HG02973 (cell line): ENCODE data around the gene PIR.
A peak's percentile ranks its signal among the peaks of the same experiment; 100 is the strongest.

Experiments used
- ATAC-seq: cut with Tn5 transposase; IDR thresholded peaks from one replicate; pipeline ENCODE4 v1.9.1; 2021; ENCODE audit warnings: moderate library complexity; ENCODE audit not compliant: unreplicated experiment

Gene PIR

DNA sequence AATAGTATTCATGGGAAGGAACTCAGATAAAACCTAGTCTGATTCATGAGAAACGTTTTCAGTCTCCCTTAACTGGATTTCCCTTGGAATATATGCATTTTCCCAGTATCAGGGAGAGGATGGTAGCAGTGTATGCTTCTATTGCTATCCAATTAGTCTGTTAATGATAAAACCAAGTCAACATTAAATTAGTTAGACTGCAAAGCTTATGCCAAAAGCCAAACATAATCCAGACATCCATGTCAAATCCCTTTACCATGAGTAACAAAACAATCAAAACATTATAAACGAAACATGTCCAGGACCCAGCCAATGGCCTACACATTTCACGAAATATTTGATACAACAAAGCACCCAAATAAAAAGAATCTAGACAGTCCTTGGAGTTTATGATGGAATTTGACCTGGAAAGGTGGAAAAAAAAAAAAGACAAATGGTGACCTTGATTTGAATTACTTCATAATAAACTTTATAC is 74.4 kb downstream of the PIR start:
- no peak for ATAC-seq

DNA sequence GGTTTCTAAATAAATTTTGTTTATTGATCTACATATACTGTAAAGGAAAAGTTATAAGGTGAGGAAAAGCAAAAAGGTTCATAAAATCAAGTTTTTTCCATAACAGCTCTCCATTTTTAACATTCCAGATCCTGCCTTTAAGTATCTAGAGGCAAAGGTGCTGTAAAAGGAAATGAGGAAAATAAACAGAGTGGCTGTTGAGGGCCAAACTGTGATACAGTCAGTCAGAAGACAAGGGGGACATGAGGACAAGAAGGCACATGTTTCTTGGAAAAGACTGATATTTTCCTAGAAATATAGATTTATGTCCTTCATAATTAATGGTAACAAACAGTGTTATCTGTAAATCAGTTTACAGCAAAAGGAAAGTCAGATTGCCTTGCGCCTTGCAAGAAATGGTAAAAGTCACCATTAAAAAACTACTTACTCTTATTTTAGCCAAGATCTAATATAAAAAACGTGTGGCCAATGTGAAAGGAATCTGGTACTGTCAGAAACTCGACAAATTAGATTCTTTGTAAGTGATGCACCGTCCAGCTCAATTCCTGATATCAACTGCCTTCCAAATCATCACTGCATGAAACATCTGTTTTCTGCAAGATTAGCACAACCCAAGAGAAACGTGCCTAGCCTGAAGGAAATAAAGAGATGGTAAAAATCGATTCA is 75.0 kb downstream of the PIR start:
- no peak for ATAC-seq

DNA sequence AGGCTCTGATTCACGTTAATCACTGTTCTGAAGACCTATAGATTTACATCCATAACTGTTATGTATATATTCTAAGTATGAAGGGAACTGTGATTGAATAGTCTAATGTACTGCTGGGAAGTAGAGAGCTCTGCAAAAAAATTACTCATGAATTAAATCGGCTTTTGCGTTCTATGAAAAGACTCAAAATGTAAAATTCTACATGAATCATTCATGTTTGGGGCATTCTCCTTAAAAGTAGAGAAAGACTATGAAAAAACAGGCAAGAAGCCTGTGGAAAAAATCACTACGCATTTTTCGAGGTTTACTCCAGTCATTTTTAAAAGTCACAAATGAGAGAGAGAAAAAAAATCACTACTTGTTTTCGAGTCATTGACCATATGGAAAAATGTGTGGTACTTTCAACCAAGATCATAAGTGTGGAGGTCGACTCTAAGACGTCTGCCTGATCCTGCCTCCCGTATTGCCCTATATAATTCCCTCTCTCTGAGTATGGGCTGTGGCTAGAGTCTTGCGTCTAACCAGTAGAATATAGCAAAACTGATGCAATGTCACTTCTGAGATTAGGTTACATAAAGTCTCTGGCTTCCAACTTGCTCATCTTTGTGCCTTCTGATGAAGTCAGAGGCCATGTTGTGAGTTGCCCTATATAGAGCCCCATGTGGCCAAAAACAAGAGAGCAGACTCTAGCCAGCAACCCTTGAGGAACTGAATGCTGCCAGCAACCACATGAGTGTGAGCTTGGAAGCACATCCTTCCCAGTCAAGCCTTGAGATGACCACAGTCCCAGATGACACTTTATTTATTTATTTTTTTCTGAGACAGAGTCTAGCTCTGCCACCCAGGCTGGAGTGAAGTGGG is 76.8 kb downstream of the PIR start:
- peak; percentile 48 for ATAC-seq

- ATAC-seq: no peak
These were observed 80.0 kb downstream of the PIR start for GRCh38 chrX:15413101-15413500.

DNA sequence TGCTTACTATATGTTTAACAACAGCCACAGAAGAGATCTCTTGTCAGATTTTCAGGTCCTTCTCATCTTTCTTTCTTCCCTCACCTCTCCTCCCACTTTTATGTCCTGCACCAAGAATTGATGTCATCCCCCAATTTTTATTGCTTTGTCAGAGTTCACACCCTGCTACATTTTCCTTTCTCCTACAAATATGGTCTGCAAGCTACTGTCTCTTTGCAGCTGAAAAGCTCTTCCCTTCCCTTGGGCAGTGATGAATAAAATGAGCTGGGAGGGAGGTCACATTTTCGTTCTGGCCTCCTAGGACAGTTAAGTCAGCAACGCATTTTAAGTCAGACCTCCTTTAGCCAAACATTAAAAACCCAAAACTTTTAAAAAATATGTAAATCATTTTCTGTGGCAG is 82.2 kb downstream of the PIR start:
- ATAC-seq: no peak

- ATAC-seq: no peak
These were observed 82.7 kb downstream of the PIR start for GRCh38 chrX:15410430-15410829.

DNA sequence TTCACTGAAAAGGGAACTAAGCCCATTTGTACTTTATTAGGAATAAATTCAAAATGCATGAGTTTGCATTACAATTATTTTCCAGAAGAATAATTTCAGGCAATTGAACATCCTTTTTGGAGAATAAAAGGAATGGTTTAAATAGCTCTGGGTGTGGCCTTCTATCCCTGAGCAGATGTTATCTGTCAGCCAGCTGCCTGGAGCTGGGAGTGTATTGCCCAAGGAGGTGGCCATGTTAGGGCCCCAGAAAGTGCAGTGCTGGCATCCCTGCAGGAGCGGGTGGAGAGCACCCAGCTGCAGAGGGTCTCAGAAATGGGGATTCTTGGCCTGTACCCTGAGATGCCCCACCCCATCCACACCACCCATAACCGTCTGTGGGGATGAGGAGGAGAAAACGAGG is 87.3 kb downstream of the PIR start:
- ATAC-seq: no peak

GRCh38 chrX:15404401-15405096 is 88.6 kb downstream of the PIR start:
- ATAC-seq: no peak

- ATAC-seq: no peak
These were observed 91.8 kb downstream of the PIR start for GRCh38 chrX:15401378-15401777.

DNA sequence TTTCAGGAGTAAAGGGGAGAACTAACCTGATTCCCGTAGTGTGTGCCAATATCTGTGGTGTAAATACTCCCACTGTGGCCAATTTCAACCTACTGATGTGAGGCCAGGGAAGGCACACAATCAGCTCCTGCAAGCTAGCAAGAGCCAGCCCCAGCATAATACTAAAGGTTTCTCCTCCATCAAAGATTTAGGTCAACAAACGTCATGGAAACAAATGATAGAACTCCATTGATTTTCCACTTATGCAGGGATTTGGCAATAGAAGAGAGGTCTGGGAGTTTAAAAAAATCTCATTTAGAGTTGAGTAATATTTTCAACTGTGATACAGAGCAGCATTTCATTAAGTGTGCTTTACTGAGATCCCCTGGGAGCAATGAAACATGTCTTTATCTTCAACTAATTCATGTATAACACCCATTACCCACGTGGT is 93.2 kb downstream of the PIR start:
- ATAC-seq: no peak

DNA sequence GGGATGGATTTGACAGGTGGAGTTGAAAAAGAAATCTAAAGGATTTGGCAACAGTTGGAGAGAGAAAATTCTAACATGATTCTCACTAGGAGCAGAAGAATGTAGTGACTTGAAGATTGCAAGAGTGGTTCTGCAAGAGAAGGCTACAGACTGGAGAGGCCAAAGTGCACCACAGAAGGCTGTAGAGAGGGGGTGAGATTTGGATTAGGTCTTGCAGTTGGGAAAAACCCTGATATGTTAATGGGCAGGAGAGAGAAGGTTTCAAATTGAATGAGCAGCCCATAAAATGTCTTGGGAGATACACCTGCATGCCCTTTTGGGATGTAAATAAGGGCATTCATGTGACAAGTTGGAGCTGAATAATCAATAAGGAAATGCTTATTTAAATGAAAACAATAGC is 94.3 kb downstream of the PIR start:
- ATAC-seq: no peak

DNA sequence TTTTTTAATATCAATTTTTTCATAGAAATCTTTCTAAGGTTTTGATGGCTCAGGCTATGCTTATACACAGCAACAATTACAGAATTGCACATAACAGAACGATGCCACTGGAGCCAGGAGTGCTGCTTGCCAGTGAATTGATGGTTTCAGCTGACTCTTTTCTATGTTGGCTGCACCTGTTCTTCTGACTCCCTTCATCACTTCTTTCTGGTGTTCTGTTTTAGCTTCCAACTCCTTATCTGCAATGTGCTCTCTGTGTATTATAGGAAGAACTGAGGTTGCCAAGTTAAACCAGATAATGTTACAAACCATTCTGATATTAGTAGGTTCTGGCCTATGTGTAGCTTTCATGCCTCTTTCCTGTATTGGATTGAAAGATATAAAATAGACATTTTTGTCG is 97.3 kb downstream of the PIR start:
- ATAC-seq: no peak

DNA sequence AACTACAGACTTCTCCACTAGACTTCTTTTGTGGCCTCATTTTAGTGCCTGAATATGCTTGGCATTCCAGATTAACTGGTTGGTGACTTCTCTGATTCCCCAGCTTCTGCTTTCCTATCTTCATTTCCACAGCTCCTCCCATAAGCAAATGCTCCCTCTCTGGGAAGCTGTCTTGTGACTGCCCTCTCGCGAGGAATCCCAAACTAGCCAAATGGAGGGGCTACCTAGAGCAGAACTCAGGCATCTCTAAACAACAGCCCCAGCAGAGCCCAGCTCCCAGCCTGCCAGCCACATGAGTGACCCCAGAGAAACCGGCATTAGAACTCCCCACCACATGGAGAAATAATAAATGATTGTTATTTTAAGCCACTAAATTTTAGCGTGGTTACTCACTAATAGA is 101.3 kb downstream of the PIR start:
- no peak for ATAC-seq

- no peak for ATAC-seq
These were observed 108.8 kb downstream of the PIR start, which contains the start of gene VEGFD for GRCh38 chrX:15384304-15384703. Gene VEGFD, minus strand, starts transcription at chrX:15384413. Its CDS starts 467 bp downstream, at chrX:15383946.

DNA sequence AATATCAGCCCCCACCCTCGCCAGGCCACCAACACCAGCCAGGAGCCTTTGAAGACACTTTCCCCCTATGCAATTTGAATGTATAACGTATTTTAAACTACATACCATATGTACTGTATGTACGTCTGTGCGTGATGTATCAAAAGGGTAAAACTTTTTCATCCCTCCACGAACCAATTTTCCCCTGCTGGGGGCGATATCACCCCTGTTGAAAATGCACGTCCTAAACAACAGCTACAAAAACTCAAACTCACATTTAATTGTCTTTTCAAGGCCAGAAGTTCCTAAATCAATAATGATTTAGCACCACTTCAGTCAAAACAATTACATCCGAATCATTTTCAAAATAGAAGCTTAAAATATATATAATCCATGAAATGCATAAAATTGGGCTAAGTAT is 110.3 kb downstream of the PIR start:
- ATAC-seq: no peak

DNA sequence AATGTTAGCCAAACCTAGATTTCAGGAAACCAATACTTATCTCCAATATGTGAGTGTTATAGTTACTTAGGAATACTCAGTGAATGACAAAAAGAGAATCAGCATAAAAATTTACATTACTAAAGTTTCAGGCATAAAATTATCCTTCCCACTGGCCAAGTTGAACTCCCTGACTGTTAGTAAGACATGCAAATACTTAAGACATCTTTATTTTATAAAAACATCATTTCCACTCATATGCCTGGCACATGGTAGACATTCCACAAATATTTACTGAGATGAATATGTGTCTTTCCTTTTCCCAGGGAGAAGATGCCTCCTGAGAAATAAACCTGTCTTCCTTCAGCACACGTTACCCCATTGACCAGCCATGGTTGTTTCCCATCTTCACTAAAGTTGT is 116.2 kb downstream of the PIR start:
- ATAC-seq: no peak

DNA sequence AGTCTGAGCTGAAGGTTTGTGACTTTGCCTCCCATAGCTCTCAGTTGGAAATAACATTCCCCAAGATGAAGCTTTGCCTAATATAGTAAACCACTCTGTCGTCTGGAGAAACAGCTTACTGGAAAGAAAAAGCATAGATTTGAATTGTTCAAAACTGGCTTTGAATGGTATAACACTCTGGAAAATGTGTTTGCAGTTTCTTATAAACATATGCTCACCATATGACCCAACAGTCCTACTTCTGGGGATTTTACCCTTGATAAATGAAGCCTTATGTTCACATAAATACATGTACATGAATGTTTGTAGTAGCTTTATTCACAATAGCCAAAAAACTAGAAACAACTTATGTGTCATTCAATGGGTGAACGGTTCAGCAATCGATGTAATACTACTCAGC is 119.2 kb downstream of the PIR start:
- no peak for ATAC-seq

DNA sequence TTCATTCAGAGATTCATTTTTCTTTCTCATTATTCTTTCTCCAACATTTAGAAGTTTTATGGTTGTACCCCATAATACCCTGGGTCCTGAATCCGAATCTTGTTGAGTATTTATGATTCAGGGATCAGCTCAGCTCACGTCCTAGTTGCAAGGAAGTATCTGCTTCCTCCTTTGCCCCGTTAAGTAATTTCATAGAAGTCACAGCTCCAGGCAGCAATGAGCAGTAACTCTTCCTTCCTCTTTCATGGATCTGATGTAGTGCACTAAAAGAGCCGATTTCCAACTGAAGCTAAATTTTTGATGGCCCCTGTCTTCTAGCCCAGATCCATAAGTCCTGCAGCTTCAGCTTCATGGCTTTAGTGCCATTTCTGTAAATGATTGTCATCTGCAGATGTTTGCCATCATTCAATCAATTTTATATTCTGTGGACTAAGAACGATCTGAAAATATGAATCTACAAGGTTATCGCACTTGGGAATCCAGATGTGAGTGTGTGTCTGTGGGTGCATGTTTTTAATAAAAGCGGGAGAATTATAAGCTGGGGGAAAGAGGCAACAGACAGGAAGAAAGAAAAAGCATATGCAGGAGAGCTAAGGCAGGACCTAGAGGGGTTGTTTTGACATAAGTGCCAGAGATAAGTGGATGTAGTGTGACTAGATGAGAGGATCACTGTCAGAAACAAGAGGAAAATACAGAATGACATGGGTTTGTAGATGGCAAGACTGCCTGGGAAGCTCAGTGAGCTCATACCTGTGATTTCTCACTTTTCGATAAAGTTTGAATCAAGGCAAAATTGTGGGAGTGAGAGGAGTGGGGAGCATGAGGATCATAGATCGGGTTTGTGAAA is 126.4 kb downstream of the PIR start:
- no peak for ATAC-seq

DNA sequence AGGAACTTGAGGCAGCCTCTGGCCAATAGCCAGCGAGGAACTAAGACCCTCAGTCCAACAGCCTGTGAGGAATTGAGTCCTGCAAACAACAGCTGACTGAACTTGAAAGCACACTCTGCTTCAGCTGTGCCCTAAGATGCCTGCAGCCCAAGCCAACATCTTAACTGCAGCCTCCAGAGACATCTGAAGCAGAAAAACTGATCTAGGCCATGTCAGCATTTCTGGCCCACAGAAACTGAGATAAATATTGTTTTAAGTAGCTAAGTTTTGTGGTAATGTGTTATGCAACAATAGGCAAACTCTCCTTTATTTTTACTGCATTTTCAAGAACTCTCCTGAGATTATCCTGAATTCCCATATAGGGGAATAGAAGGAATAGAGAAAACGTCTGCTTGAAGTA is 133.4 kb downstream of the PIR start:
- no peak for ATAC-seq

DNA sequence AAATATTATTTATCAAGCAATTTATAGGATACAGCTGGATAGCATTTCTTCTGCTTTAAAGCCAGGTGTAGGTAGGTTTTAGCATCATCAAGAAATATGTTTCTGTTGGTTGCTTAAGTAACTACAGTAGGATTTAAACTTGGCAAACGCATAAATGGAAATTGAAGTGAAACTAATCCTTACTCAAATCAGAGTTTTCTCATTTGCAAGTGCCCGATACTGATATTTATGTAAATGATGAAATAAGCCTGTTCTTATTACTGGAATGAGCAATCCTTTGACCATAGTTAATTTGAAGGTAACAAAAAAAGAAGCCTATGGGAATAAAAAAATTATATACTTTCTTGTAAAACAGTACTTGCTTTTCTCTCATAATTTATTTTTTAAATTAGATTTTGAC is 134.6 kb downstream of the PIR start:
- ATAC-seq: no peak

- ATAC-seq: no peak
These were observed 136.7 kb downstream of the PIR start for GRCh38 chrX:15356444-15356843.
